IMR-90 (cell line): ENCODE results near the gene LDHD.

Experiments used
- CEBPB ChIP-seq: IDR thresholded peaks from 2 replicates; pipeline ENCODE4 v1.6.1; 2012; ENCODE audit warnings: low read depth, low read length, improper control_type of control experiment
- CHD1 ChIP-seq: IDR thresholded peaks from 2 replicates; pipeline ENCODE4 v1.6.1; 2012; ENCODE audit warnings: low read depth, low read length, improper control_type of control experiment
- FOS ChIP-seq: fragments of 150-350 bp; IDR thresholded peaks from 2 replicates; pipeline ENCODE4 v1.6.1; 2016; ENCODE audit warnings: low read depth, low read length
- MAFK ChIP-seq: IDR thresholded peaks from 2 replicates; pipeline ENCODE4 v1.6.1; 2012; ENCODE audit warnings: low read depth, low read length, improper control_type of control experiment
- MAZ ChIP-seq: IDR thresholded peaks from 2 replicates; pipeline ENCODE4 v1.6.1; 2012; ENCODE audit warnings: low read depth, mild to moderate bottlenecking, low read length, improper control_type of control experiment, moderate library complexity, borderline replicate concordance
- MXI1 ChIP-seq: IDR thresholded peaks from 2 replicates; pipeline ENCODE4 v1.6.1; 2012; ENCODE audit warnings: low read depth, mild to moderate bottlenecking, low read length, moderate library complexity, borderline replicate concordance
- NFE2L2 ChIP-seq: fragments of 150-350 bp; IDR thresholded peaks from 2 replicates; pipeline ENCODE4 v1.6.1; 2016; ENCODE audit warnings: low read depth, mild to moderate bottlenecking, low read length
- POLR2A ChIP-seq: IDR thresholded peaks from 2 replicates; pipeline ENCODE4 v1.6.1; 2012; ENCODE audit warnings: mild to moderate bottlenecking, low read depth, low read length
- RFX5 ChIP-seq: IDR thresholded peaks from 2 replicates; pipeline ENCODE4 v1.8.0; 2012; ENCODE audit warnings: low read depth, mild to moderate bottlenecking, low read length, moderate library complexity
- TF ChIP-seq, protein P1 (sequence below): conservative IDR thresholded peaks from 2 replicates; pipeline ENCODE4 v1.5.1; 2012; ENCODE audit warnings: mild to moderate bottlenecking, low read depth, low read length, improper control_type of control experiment
- TF ChIP-seq, protein P2 (sequence below): fragments of 150-350 bp; IDR thresholded peaks from 2 replicates; pipeline ENCODE4 v1.6.1; 2017; ENCODE audit warnings: mild to moderate bottlenecking, antibody characterized with exemption, low read length, low read depth

DNA sequence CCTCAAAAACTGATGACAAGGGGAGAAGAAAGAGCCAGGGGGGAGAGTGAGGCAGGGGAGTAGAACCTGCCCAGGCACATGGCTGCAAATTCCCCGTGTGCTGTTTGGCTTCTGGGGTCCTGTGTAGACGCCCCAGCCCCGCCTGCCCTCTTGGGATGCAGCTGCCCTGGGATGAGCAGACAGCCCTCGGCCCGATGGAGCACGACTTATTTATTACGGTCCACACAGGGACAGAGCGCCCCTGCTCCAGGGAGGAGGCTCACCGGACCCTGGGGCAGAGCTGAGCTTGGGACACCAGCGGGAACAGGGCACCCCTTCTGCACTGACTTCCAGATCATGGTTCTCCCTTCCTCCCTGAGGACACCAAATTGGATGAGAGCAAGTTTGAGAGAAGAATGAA is 9.1 kb downstream of the LDHD start:
- TF ChIP-seq, protein P1, sequence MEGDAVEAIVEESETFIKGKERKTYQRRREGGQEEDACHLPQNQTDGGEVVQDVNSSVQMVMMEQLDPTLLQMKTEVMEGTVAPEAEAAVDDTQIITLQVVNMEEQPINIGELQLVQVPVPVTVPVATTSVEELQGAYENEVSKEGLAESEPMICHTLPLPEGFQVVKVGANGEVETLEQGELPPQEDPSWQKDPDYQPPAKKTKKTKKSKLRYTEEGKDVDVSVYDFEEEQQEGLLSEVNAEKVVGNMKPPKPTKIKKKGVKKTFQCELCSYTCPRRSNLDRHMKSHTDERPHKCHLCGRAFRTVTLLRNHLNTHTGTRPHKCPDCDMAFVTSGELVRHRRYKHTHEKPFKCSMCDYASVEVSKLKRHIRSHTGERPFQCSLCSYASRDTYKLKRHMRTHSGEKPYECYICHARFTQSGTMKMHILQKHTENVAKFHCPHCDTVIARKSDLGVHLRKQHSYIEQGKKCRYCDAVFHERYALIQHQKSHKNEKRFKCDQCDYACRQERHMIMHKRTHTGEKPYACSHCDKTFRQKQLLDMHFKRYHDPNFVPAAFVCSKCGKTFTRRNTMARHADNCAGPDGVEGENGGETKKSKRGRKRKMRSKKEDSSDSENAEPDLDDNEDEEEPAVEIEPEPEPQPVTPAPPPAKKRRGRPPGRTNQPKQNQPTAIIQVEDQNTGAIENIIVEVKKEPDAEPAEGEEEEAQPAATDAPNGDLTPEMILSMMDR, result no peak
- TF ChIP-seq, protein P2, sequence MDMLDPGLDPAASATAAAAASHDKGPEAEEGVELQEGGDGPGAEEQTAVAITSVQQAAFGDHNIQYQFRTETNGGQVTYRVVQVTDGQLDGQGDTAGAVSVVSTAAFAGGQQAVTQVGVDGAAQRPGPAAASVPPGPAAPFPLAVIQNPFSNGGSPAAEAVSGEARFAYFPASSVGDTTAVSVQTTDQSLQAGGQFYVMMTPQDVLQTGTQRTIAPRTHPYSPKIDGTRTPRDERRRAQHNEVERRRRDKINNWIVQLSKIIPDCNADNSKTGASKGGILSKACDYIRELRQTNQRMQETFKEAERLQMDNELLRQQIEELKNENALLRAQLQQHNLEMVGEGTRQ, result no peak
- TF ChIP-seq NFE2L2 (no peak), POLR2A (no peak), FOS (no peak), RFX5 (no peak), MAZ (no peak), CEBPB (no peak), CHD1 (no peak), MXI1 (no peak), MAFK (no peak)
